Thyroid gland (tissue), 4 donors: ENCODE data around the gene PDGFB. TPM values are rescaled to one million over a fixed set of nuclear protein-coding genes. Genes with fewer than 3 reads are reported as not detected.

ENCODE experiments used
- DNase-seq, 2 donors: peaks; one replicate each; pipeline ENCODE4 v3.0.0-alpha.2; 2019
- H3K27ac ChIP-seq, 3 donors: fragments of 200-600 bp; sonication (generic); 1 replicate in 2 of 3; 2 replicates in 1 of 3; pipeline ENCODE4 v1.5.1; 2016 to 2019; ENCODE audit warnings: mild to moderate bottlenecking in 1 of 3, moderate library complexity in 1 of 3
- H3K27me3 ChIP-seq: fragments of 200-600 bp; sonication (generic); one replicate; pipeline ENCODE4 v1.5.1; 2019
- H3K36me3 ChIP-seq, 2 donors: fragments of 200-600 bp; sonication (generic); one replicate each; pipeline ENCODE4 v1.5.1; 2016 to 2019
- H3K4me1 ChIP-seq, 2 donors: fragments of 200-600 bp; sonication (generic); one replicate each; pipeline ENCODE4 v1.5.1; 2017 to 2019
- H3K4me3 ChIP-seq, 3 donors: fragments of 200-600 bp; sonication (generic); replicated peaks in 1 of 3; 1 replicate in 2 of 3; 2 replicates in 1 of 3; pipeline ENCODE4 v1.5.1; 2016; ENCODE audit warnings: mild to moderate bottlenecking in 1 of 3
- H3K9me3 ChIP-seq: fragments of 200-600 bp; sonication (generic); one replicate; pipeline ENCODE4 v1.5.1; 2017
- POLR2A ChIP-seq, 2 donors: fragments of 450-650 bp; IDR thresholded peaks; one replicate each; pipeline ENCODE4 v1.6.1; 2017; ENCODE audit warnings: antibody characterized with exemption in 2 of 2, mild to moderate bottlenecking in 2 of 2, moderate library complexity in 1 of 2
- WGBS, 2 donors: methylation state at CpG; one replicate each; pipeline ENCODE4 v1.1.5; 2017; 5-methylcytosine and 5-hydroxymethylcytosine counted together
- intact Hi-C: fragments of 100-400 bp; cut with DNase I; formaldehyde crosslinking; loops from one replicate; pipeline ENCODE4 v1.15.1; 2023
- total RNA-seq, 4 donors: library from RNA; depleted of rRNA; stranded (reverse); fragments of >200 nt; gene quantifications; one replicate each; pipeline ENCODE4 v1.2.3, GENCODE V29; 2016
- TF ChIP-seq, protein P1 (sequence below), 6 experiments: fragments of 200-600 bp in 3 of 6; fragments of 450-650 bp in 3 of 6; sonication (generic) in 3 of 6; IDR thresholded peaks; one replicate each; pipeline ENCODE4 v1.5.1; 2016 to 2019; ENCODE audit warnings: antibody characterized with exemption in 6 of 6, mild to moderate bottlenecking in 2 of 6, inconsistent platforms in 1 of 6, moderate library complexity in 1 of 6

PDGFB gene
- total RNA-seq, 4 donors from 2014 or later = 3.6 to 10.5 (median 3.9) TPM

DNA sequence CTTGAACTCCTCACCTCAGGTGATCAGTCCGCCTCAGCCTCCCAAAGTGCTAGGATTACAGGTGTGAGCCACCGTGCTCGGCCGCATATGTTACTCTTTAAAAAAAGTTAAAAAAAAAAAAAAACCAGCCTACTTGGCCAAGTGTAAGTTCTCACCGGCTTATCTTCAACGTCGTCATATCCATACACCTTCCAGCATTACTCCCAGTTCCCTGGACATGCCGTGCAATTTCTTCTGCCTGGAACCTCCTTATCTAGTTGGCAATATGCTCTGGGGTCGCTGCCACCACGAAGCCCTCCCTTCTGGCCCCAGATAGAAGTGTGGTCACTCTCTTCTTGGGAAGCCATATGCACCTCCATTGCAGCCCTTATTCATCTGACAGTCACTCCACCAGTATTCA, 56.0 kb downstream of the PDGFB start:
- Histone ChIP-seq H3K9me3 (no peaks in the 10 kb centered on the region), H3K4me3 (no peak overlapping the region), H3K4me1 (peaks cover 0 to 4% of the 10 kb centered on the region in 2 donors), H3K27me3 (no peaks in the 10 kb centered on the region), H3K36me3 (no peaks in the 10 kb centered on the region), H3K27ac (no peak overlapping the region)
- TF ChIP-seq, protein P1, sequence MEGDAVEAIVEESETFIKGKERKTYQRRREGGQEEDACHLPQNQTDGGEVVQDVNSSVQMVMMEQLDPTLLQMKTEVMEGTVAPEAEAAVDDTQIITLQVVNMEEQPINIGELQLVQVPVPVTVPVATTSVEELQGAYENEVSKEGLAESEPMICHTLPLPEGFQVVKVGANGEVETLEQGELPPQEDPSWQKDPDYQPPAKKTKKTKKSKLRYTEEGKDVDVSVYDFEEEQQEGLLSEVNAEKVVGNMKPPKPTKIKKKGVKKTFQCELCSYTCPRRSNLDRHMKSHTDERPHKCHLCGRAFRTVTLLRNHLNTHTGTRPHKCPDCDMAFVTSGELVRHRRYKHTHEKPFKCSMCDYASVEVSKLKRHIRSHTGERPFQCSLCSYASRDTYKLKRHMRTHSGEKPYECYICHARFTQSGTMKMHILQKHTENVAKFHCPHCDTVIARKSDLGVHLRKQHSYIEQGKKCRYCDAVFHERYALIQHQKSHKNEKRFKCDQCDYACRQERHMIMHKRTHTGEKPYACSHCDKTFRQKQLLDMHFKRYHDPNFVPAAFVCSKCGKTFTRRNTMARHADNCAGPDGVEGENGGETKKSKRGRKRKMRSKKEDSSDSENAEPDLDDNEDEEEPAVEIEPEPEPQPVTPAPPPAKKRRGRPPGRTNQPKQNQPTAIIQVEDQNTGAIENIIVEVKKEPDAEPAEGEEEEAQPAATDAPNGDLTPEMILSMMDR (IDR thresholded peaks at IDR 0.05) = no peak
- WGBS, 2 donors = 83 to 84% methylated on average over 10 of the region's 10 CpGs
- intact Hi-C loops = no loop called here
- DNase-seq = no peak

DNA sequence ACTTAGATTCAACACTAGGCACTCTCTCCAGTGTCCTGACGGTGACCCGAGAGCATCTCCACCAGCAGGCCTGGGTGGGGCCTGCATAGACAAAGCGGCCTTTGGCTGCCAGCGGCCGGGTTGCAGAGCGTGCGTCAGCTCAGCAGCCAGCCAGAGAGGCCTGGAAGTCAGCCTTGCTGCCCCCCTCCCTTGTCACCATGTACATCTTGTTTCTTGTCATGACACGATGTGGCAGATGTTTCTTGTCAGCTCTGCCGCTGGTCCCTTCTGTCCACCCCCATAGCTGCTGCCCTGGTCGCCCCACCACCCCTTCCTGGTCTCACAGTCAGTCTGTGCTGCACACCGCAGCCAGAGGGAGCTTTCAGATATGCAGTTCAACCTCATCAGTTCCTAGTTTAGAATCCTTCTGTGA, 59.2 kb downstream of the PDGFB start:
- Histone ChIP-seq H3K36me3 (no peaks in the 10 kb centered on the region), H3K4me1 (no peaks in the 10 kb centered on the region), H3K27ac (peak overlapping the region in 2 of 3 donors; percentile 52 to 68), H3K9me3 (no peaks in the 10 kb centered on the region), H3K4me3 (no peak overlapping the region), H3K27me3 (no peaks in the 10 kb centered on the region)
- 69 to 94% methylated on average over 10 to 11 of the region's 11 CpGs for WGBS, 2 donors
- intact Hi-C loops = no loop called here
- no peak for TF ChIP-seq POLR2A (IDR thresholded peaks at IDR 0.05)
- TF ChIP-seq, protein P1 (IDR thresholded peaks at IDR 0.05) = no peak
- DNase-seq = no peak

DNA sequence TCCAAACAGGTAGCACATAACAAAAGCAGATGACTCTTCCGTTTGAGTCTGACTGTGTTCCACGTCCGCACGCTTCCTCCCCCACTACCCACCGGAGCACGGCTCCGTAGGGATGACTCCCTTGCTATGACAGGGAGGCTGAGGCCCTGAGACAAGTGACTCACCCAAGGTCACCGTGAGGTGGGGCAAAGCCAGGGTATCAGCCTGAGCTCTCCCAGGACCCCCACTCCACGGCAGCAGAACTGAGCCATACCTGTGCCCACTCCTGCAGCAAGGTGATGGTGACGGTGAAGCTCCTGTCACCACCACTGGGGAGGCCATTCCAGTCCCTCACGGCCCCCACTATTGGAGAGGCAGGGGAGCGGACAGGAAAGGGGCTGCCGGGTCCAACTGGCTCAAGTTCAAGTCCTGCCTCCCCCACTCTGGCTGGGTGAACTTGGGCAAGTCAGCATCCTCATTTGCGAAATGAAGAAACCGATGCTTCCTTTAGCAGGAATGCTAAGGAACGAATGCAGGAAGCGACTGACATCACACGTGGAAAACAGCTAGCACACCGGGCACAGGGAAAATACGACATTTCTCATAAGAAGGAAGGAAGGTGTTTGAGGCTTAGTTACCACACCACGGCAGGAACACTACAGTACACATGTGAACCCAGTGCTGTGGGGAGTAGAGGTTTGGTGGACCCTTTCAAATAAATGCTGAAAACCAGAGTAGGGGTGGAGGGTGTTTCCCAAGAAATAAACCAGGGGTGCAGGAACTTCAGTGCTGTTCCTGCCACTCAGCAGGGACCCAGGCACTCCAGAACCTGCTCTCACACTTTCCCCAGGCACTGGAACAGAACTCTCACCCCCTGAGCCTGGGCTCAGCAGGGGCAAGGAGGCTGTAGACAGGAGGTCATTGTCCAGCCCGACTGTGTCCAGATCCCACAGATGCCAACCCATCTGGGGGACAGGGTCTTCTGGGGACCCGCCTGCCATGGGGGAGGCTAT, 59.9 kb downstream of the PDGFB start:
- Histone ChIP-seq H3K36me3 (no peaks in the 10 kb centered on the region), H3K4me3 (no peak overlapping the region), H3K4me1 (no peaks in the 10 kb centered on the region), H3K9me3 (no peaks in the 10 kb centered on the region), H3K27me3 (no peaks in the 10 kb centered on the region), H3K27ac (peak overlapping the region in 2 of 3 donors; percentile 52 to 68)
- WGBS, 2 donors = 81 to 83% methylated on average over 23 of the region's 23 CpGs
- TF ChIP-seq, protein P1 (IDR thresholded peaks at IDR 0.05) = no peak
- TF ChIP-seq POLR2A (IDR thresholded peaks at IDR 0.05) = no peak
- intact Hi-C loops = no loop called here
- DNase-seq = no peak

DNA sequence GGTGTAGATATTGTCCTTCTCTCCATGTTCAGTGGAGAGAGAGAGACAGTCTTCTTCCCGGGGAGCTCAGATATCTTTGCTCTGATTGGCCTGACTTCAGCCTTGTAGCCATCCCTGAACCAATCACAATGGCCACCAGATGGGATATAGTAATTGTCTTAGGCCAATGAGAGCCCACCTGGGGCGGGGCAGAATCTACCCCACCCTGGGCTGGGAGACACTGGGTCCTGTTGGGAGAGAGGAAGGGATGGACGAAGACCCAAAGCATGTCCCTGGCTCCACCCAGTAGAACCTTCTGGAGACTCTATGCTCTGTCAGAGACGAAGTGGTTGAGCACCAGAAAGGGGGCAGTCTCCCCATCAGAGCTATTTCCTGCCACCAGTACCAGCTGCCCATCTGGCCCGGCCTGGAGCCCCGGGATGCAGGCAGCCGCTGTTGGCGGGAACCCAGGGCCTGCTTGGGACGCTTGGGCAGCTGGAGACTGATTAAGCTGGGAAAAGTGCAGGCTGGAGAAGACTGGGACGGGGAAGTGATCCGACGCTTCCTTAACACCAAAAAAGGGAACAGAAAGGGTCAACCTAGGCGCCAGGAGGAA, 60.7 kb downstream of the PDGFB start:
- Histone ChIP-seq H3K9me3 (no peaks in the 10 kb centered on the region), H3K36me3 (no peaks in the 10 kb centered on the region), H3K27me3 (no peaks in the 10 kb centered on the region), H3K4me1 (no peaks in the 10 kb centered on the region), H3K4me3 (no peak overlapping the region), H3K27ac (no peak overlapping the region)
- no peak for DNase-seq
- TF ChIP-seq, protein P1 (IDR thresholded peaks at IDR 0.05) = no peak
- TF ChIP-seq POLR2A (IDR thresholded peaks at IDR 0.05) = no peak
- 78 to 85% methylated on average over 12 to 13 of the region's 13 CpGs for WGBS, 2 donors
- intact Hi-C loops = no loop called here
